Measurements from ENCODE around the gene PRR15L.

Gene PRR15L

GRCh38 chr17:47914306-47914948 lies 43.3 kb downstream of the PRR15L start:
- H3K79me2 ChIP-seq (ENCODE audit: control insufficient read depth, insufficient read depth, low read length, poor library complexity): no peaks in the 10 kb centered on the region
- no peak overlapping the region for H3K18ac ChIP-seq (ENCODE audit: low read length)
- H3K23ac ChIP-seq (ENCODE audit: low read length): no peak overlapping the region
- no peak overlapping the region for H4K91ac ChIP-seq (ENCODE audit: low read depth, low read length)
- H2AFZ ChIP-seq (ENCODE audit: insufficient read depth, low read length, poor library complexity): no peak overlapping the region
- no peak overlapping the region for H2AK5ac ChIP-seq (ENCODE audit: low read length)
- H3K4me3 ChIP-seq (ENCODE audit: low read depth, low read length): no peak overlapping the region
- no peak overlapping the region for H3K4ac ChIP-seq (ENCODE audit: low read depth, low read length)
- no peak overlapping the region for H2BK12ac ChIP-seq (ENCODE audit: low read length)
- no peak overlapping the region for H2BK120ac ChIP-seq (ENCODE audit: insufficient read depth, low read length, poor library complexity)
- no peak overlapping the region for H3K27ac ChIP-seq (ENCODE audit: low read depth, low read length)
- no peak overlapping the region for H3K14ac ChIP-seq (ENCODE audit: low read length)
- H3K9me3 ChIP-seq (ENCODE audit: insufficient read depth, low read depth, low read length): no peaks in the 10 kb centered on the region
- no peaks in the 10 kb centered on the region for H3K4me1 ChIP-seq (ENCODE audit: control insufficient read depth in 1 of 2, insufficient read depth in 2 of 2, low read length in 2 of 2)
- H3K36me3 ChIP-seq (ENCODE audit: control insufficient read depth in 1 of 2, insufficient read depth in 2 of 2, low read length in 2 of 2): peaks cover 13% of the 10 kb centered on the region in 2 experiments
- H2BK5ac ChIP-seq (ENCODE audit: low read depth, low read length, poor library complexity): no peak overlapping the region
- H3K79me1 ChIP-seq (ENCODE audit: low read length): no peaks in the 10 kb centered on the region
- no CpG with 5 or more reads among the region's 4 CpGs for WGBS (ENCODE audit: extremely low coverage, insufficient coverage, insufficient read length)
- H4K8ac ChIP-seq (ENCODE audit: low read depth, low read length): no peak overlapping the region
- H4K12ac ChIP-seq (ENCODE audit: low read depth, low read length): no peak overlapping the region
- no peak overlapping the region for H3K4me2 ChIP-seq (ENCODE audit: low read length)
- no peak for DNase-seq
- no peaks in the 10 kb centered on the region for H3K27me3 ChIP-seq (ENCODE audit: insufficient read depth, low read length)
- no peak overlapping the region for H3K9ac ChIP-seq (ENCODE audit: low read length)

DNA sequence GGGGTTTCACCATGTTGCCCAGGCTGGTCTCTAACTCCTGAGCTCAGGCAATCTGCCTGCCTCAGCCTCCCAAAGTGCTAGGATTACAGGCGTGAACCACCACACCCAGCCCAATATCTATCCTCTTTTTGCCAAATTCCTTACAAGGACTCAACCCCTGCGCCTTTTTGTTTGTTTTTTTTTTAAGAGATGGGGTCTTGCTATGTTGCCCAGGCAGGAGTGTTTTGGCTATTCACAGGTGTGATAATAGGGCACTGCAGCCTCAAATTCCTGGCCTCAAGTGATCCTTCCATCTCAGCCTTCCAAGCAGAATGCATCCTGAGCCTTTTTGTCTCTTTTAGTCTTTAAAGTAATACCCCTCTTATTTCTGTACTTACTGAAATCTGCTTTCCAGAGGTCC lies 44.6 kb downstream of the PRR15L start:
- no peak overlapping the region for H3K14ac ChIP-seq (ENCODE audit: low read length)

GRCh38 chr17:47907932-47908562 lies 49.6 kb downstream of the PRR15L start:
- Histone ChIP-seq H3K79me1 (ENCODE audit: low read length) (no peaks in the 10 kb centered on the region), H3K4me3 (ENCODE audit: low read depth, low read length) (no peak overlapping the region), H3K4ac (ENCODE audit: low read depth, low read length) (no peak overlapping the region), H3K18ac (ENCODE audit: low read length) (no peak overlapping the region), H3K9ac (ENCODE audit: low read length) (no peak overlapping the region), H4K8ac (ENCODE audit: low read depth, low read length) (no peak overlapping the region), H2AFZ (ENCODE audit: insufficient read depth, low read length, poor library complexity) (no peak overlapping the region), H3K14ac (ENCODE audit: low read length) (no peak overlapping the region), H3K4me2 (ENCODE audit: low read length) (no peak overlapping the region), H3K23ac (ENCODE audit: low read length) (no peak overlapping the region), H3K36me3 (ENCODE audit: control insufficient read depth in 1 of 2, insufficient read depth in 2 of 2, low read length in 2 of 2) (no peaks in the 10 kb centered on the region), H2BK12ac (ENCODE audit: low read length) (no peak overlapping the region), H2BK120ac (ENCODE audit: insufficient read depth, low read length, poor library complexity) (no peak overlapping the region), H4K12ac (ENCODE audit: low read depth, low read length) (no peak overlapping the region), H2BK5ac (ENCODE audit: low read depth, low read length, poor library complexity) (no peak overlapping the region), H3K79me2 (ENCODE audit: control insufficient read depth, insufficient read depth, low read length, poor library complexity) (no peaks in the 10 kb centered on the region), H3K27ac (ENCODE audit: low read depth, low read length) (no peak overlapping the region), H4K91ac (ENCODE audit: low read depth, low read length) (no peak overlapping the region), H3K4me1 (ENCODE audit: control insufficient read depth in 1 of 2, insufficient read depth in 2 of 2, low read length in 2 of 2) (peaks cover 9 to 10% of the 10 kb centered on the region in 2 experiments), H3K9me3 (ENCODE audit: insufficient read depth, low read depth, low read length) (no peaks in the 10 kb centered on the region), H2AK5ac (ENCODE audit: low read length) (no peak overlapping the region), H3K27me3 (ENCODE audit: insufficient read depth, low read length) (no peaks in the 10 kb centered on the region)
- WGBS (ENCODE audit: extremely low coverage, insufficient coverage, insufficient read length): no CpG with 5 or more reads among the region's 8 CpGs
- no peak for DNase-seq

More for the DNA sequence above, 44.6 kb downstream of the PRR15L start:
- Histone ChIP-seq H3K27ac (ENCODE audit: low read depth, low read length) (no peak overlapping the region), H2AK5ac (ENCODE audit: low read length) (no peak overlapping the region), H3K4me2 (ENCODE audit: low read length) (no peak overlapping the region), H4K8ac (ENCODE audit: low read depth, low read length) (no peak overlapping the region), H3K79me1 (ENCODE audit: low read length) (no peaks in the 10 kb centered on the region), H3K4me1 (ENCODE audit: control insufficient read depth in 1 of 2, insufficient read depth in 2 of 2, low read length in 2 of 2) (no peaks in the 10 kb centered on the region), H3K23ac (ENCODE audit: low read length) (no peak overlapping the region), H2AFZ (ENCODE audit: insufficient read depth, low read length, poor library complexity) (no peak overlapping the region), H3K79me2 (ENCODE audit: control insufficient read depth, insufficient read depth, low read length, poor library complexity) (no peaks in the 10 kb centered on the region), H3K9me3 (ENCODE audit: insufficient read depth, low read depth, low read length) (no peaks in the 10 kb centered on the region), H4K91ac (ENCODE audit: low read depth, low read length) (no peak overlapping the region), H2BK5ac (ENCODE audit: low read depth, low read length, poor library complexity) (no peak overlapping the region), H3K4me3 (ENCODE audit: low read depth, low read length) (no peak overlapping the region), H2BK12ac (ENCODE audit: low read length) (no peak overlapping the region), H3K27me3 (ENCODE audit: insufficient read depth, low read length) (no peaks in the 10 kb centered on the region), H4K12ac (ENCODE audit: low read depth, low read length) (no peak overlapping the region), H3K4ac (ENCODE audit: low read depth, low read length) (no peak overlapping the region), H2BK120ac (ENCODE audit: insufficient read depth, low read length, poor library complexity) (no peak overlapping the region), H3K9ac (ENCODE audit: low read length) (no peak overlapping the region), H3K36me3 (ENCODE audit: control insufficient read depth in 1 of 2, insufficient read depth in 2 of 2, low read length in 2 of 2) (peaks cover 13% of the 10 kb centered on the region in 2 experiments), H3K18ac (ENCODE audit: low read length) (no peak overlapping the region)
- DNase-seq: no peak
- no CpG with 5 or more reads among the region's 2 CpGs for WGBS (ENCODE audit: extremely low coverage, insufficient coverage, insufficient read length)

DNA sequence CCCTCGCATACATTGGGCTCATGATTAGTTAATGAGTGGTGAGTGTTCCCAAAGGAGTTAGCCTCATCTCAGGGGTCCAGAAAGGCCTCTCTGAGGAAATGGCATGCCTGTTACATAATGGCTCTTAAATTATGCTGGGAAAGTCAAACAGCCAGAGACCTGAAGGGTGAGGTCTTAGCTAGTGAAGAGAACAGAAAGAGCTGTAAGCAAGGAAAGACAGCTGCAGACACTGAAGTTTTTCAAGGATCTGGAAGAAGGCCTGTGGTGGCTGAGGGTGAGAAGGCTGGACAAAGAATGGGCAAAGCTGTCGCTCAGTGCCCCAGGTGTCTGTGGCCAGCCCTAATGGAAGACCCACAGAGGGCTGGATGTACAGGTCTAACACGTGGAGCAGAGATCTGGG lies 51.2 kb downstream of the PRR15L start:
- Histone ChIP-seq H4K12ac (ENCODE audit: low read depth, low read length) (no peak overlapping the region), H3K79me2 (ENCODE audit: control insufficient read depth, insufficient read depth, low read length, poor library complexity) (no peaks in the 10 kb centered on the region), H3K14ac (ENCODE audit: low read length) (no peak overlapping the region), H2AFZ (ENCODE audit: insufficient read depth, low read length, poor library complexity) (no peak overlapping the region), H3K36me3 (ENCODE audit: control insufficient read depth in 1 of 2, insufficient read depth in 2 of 2, low read length in 2 of 2) (no peaks in the 10 kb centered on the region), H3K18ac (ENCODE audit: low read length) (no peak overlapping the region), H2AK5ac (ENCODE audit: low read length) (no peak overlapping the region), H3K79me1 (ENCODE audit: low read length) (no peaks in the 10 kb centered on the region), H3K9me3 (ENCODE audit: insufficient read depth, low read depth, low read length) (no peaks in the 10 kb centered on the region), H3K9ac (ENCODE audit: low read length) (no peak overlapping the region), H3K27me3 (ENCODE audit: insufficient read depth, low read length) (no peaks in the 10 kb centered on the region), H3K4me3 (ENCODE audit: low read depth, low read length) (no peak overlapping the region), H3K4me1 (ENCODE audit: control insufficient read depth in 1 of 2, insufficient read depth in 2 of 2, low read length in 2 of 2) (peaks cover 9 to 10% of the 10 kb centered on the region in 2 experiments), H3K27ac (ENCODE audit: low read depth, low read length) (no peak overlapping the region), H4K91ac (ENCODE audit: low read depth, low read length) (no peak overlapping the region), H3K4ac (ENCODE audit: low read depth, low read length) (no peak overlapping the region), H2BK5ac (ENCODE audit: low read depth, low read length, poor library complexity) (no peak overlapping the region), H2BK120ac (ENCODE audit: insufficient read depth, low read length, poor library complexity) (no peak overlapping the region), H4K8ac (ENCODE audit: low read depth, low read length) (no peak overlapping the region), H3K4me2 (ENCODE audit: low read length) (no peak overlapping the region), H3K23ac (ENCODE audit: low read length) (no peak overlapping the region), H2BK12ac (ENCODE audit: low read length) (no peak overlapping the region)
- DNase-seq: no peak
- WGBS (ENCODE audit: extremely low coverage, insufficient coverage, insufficient read length): no CpG with 5 or more reads among the region's 3 CpGs

Measured in trophoblast cell (in vitro differentiated cells and primary cell).